Suppressor macrophage treated with lipopolysaccharide for 1 hour (primary cell): ENCODE measurements around the gene CRB1.
A peak's percentile ranks its signal among the peaks of the same experiment; 100 is the strongest.

Experiments used
- DNase-seq, 3 donors: peaks; one replicate each; pipeline ENCODE4 v3.0.0-alpha.2; 2020 to 2022

The CRB1 gene

DNA sequence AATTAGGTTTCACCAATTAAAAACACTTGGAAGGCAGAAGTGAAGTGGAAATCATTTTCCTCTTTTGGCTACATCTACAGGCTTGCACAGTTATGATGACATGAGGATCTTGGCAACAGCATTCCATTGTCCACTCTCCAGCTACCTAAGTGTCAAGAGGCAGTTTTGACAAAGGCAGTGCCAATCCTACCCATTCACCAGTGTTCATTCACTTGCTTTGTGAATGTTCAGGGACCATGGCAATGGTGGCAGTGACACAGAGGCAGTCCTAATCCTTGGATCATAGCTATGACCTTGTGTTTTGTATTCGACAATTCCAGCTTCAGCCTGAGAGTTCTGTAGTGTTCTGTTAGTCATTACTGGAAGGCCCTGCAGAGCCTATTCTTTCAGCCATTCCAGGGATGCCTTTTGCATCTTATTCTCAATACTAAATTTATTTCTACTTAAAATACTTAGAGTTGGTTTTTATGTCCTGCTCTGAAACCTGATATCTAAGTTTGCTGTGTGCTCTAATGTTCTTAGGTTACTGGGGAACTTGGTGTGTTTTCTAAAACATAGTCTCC is 36.7 kb downstream of the CRB1 start:
- no peak for DNase-seq

DNA sequence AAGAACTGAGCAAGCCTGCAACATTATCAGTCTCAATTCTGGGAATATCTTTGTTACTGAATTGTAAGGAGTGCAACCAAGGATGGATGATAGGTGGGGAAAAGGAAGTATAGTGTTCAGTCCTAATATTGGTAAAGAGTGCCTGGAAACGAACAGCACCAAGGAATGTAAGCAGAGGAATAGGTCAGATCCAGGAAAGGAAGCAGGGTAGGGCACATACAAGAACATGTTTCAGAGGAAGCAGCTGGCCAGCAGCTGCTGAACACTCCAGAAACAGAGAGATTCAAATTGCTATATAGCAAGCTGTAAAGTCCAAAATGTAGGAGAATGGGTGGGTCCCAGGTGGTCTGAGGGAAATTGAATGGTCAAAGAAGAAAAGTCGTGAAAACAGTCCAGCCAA is 37.9 kb downstream of the CRB1 start:
- DNase-seq, result no peak

DNA sequence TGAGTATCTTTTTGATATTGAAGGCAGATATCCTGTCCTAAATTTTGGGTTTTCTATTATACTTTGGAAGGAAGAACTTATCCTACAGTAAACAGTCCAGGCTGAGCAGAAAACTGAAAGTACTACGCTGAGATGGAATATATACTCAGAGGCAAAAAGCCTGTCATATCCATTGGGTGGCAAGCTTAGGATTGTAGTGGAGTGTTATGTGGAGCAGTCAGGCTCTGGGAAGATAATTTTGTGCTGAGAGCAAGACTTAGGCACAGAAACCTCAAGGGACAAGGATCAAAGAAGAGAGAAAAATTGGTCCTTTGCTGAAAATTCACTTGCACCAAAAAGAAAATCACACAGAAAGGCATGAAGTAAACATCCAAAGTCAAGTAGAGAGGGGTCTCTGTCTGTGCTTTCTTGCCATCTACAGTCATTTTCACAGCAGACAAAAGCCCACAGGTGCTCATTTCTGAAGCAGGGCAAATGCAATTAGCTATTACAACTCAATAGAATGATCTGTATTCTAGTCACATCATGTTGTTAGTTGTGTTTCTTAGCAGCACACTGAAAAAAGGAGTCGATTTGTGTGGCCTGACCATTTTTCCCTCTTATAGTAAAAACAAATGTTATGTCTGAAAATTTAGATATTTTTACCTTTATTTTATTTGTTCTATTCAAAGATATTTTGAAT is 38.5 kb downstream of the CRB1 start:
- no peak for DNase-seq

DNA sequence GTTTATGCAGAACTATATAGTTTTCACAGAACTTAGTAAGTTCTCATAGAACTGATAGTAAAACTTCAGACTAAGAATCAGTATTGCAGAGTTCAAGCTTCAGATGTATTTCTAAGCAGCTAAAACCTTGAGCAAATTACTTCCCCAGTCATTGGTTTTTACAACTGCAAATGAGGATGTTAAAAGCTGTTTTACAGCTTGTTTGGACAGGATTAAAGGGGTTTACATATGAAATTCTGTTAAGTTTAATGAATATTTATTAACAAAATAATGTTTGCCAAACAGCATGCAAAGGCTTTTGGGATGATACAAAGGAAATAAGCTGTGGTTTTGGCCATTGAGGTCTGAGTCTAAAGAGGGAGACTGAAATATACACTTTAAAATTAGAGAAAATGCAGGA is 39.1 kb downstream of the CRB1 start:
- DNase-seq, result no peak

DNA sequence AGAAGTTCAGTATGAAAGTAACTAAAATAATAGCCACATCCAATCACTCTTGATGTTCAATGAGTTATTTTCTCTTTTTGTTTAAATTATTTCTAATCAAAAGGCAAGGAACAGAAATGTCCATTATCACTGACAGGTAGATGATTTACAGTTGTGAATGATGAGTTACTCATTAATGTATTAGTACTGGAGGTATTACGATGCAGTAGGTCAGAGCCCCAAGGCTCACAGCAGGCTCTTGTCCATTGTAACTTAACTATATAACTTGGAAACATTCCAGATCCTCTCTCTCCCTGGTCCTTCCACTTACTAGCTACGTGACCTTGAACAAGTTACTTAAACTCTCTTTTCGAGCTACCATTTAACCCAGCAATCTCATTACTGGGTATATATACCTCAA is 39.5 kb downstream of the CRB1 start:
- no peak for DNase-seq

DNA sequence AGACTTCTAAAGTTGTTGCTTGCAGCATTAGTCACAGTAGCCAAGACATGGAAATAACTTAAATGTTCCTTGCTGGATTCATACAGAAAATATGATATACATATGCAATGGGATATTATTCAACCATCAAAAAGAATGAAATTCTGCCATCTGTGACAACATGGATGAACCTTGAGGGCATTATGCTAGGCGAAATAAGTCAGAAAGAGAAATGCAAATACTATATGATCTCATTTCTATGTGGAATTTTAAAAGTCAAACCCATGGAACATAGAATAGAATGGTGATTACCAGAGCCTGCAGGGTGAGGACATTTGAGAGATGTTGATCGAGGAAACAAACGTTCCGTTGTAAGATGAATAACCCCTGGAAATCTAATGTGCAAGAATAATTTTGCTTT is 43.0 kb downstream of the CRB1 start:
- no peak for DNase-seq

DNA sequence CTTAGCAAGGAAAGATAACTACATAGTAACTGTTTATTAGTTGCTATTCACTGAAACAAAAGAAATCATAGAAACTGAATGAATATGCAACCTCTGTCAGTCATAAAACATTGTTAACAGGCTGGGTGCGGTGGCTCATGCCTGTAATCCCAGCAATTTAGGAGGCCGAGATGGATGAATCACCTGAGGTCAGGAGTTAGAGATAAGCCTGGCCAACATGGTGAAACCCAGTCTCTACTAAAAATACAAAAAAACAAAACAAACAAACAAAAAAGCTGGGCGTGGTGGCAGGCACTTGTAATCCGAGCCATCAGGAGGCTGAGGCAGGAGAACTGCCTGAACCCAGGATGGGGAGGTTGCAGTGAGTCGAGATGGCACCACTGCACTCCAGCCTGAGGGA is 44.1 kb downstream of the CRB1 start:
- no peak for DNase-seq

DNA sequence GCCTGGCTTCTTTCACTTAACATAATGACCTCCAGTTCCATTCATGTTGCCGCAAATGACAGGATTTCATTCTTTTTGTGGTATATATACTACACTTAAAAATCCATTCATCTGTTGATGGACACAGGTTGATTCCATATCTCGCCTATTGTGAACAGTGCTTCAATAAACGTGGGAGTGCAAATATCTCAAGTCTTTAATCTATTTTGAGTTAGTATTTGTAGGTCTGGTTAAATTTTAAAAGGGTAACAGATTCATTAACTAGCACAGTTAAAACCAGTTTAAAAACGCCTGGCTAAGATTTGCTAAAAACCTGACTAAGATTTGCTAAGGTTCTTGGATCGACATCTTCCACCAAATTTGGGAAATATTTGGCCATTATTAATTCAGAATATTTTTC is 45.7 kb downstream of the CRB1 start:
- DNase-seq, result no peak

DNA sequence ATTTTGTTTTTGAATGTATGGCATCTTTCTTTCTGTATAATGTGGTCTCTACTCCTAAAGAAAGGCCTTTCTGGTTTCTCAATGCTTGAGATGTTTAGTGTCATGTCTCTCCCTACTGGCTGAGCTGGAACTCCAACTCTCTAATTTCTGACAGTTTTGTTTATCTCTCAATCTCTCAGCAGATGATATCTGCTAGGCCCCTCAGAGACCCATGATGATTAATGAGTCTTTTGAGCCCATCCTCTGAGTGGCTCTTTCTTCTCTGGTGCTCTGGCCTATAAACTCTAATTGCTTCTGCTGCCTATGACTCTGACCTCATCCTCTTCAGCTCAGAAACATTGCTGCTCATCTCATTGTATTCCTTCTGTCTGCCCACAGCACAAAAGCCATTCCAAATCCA is 46.6 kb downstream of the CRB1 start:
- no peak for DNase-seq

DNA sequence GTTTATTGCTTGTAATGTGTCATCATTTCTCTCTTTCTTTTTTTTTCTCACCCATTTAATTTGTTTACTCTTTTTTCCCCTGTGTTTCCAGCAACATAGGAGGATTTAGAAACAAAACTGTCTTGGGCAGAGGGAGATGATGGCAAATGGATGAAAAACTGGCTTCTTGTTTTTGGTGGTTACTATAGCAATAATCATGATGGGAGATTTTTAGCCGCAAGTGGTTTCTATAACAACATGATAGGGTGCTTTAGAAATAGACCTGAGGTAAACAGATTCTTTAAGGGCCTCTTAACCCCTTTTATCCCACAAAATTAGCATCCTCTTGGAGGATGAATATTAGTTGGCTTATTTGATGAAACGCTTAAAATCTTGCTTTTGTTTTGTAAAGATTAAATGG is 51.6 kb downstream of the CRB1 start:
- no peak for DNase-seq

DNA sequence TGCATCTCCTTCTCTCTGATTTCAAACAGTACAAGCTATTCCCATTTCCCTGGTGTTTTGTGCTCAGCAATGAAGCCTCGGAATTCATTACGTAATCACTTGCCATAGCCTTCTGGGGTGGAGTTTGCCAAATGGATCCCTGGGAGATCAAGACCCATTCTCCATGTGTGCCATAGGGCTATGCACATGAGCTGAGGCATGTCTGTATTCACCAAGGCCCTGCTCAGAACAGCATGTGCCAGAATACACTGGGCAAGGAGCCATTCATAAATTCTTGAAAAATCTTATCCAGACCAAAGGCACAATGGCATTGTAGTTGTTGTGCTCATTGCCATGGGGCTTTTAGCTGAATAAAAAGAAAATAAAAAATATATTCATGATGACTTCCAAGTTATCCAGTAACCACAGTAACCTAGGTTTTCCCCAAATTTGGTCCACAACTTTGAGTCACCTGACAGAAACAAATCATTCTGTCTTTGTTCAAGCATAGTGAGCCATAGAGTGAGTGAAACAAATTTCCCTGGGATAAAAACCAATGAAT is 53.0 kb downstream of the CRB1 start:
- DNase-seq, result no peak

DNA sequence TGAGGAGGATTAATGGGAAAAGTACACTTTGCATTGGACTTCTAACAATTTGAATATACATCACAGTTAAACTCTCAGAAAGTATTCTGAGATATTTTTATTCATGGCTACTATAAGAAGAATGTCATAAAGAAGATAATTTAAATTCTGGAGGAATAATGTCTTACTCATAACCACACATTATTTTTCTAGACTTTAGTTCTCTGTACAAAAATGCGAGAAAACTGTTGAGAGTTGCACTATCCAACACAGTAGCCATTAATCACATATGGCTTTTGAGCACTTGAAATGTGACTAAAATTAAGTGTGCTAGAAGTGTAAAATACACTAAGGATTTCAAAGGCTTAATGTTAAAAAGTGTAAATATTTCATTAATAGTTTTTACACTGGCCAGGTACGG is 53.8 kb downstream of the CRB1 start:
- DNase-seq, result no peak

DNA sequence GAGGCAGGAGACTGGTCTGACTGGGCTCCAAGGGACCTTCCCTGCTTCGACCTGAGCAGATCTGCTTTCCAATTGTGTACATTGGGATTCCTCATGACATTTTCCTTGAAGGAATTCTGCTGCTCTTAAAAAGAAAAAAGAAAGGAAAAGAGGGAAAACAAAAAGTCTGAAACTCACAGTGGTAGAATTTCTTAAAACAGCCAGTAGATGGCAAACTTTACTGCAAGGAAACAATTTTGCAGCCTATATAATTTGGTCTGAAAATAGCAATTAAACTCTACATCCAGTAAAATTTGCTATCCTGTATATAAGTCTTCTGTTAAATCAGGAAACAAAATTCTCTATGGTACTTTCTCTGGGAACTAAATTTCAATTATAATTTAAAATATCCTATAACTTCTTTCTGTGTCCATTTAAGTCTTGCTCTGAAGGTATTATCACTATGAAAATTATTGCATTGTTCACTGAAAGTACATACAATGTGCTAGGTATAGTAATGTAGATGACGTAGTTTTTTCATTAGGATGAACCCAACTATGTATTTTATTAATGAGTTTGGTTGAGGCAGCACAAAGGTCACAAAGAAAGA is 59.8 kb downstream of the CRB1 start:
- DNase-seq, result peak in 1 of 3 donors; percentile 24

DNA sequence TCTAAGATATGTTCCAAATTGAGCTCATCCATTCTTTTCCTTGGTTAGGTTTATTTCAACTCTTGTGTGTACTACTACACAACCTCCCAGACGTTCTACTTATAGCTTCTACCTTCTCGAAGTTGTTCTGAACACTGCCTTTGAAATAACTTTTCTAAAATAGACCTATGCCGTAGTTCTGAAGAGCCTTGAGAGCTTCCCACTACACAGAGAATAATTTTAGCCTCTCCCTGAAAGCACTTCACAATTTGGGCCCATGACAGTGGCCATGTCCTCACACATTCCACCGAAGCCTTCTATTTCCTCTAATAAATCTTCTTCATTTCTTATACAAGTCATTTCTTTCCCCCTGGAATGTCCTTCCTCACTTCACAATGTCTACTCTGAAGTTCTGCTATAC is 62.2 kb downstream of the CRB1 start:
- no peak for DNase-seq

DNA sequence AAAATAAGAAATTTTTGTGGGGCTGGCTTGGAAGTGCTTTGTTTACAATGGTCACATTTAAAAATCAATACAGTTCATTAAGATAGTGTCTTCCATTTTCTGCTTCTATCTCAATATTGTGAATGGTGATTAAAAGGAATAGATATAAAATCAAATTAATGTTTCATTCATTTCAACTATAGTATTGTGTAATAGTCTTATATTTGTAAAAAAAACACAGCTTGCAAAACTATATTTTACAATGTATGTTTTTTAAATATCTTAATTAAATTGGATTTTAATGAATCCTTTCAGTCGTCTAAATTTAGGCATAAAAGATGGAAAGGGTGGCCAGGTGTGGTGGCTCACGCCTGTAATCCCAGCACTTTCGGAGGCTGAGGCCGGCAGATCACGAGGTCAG is 63.5 kb downstream of the CRB1 start:
- no peak for DNase-seq

DNA sequence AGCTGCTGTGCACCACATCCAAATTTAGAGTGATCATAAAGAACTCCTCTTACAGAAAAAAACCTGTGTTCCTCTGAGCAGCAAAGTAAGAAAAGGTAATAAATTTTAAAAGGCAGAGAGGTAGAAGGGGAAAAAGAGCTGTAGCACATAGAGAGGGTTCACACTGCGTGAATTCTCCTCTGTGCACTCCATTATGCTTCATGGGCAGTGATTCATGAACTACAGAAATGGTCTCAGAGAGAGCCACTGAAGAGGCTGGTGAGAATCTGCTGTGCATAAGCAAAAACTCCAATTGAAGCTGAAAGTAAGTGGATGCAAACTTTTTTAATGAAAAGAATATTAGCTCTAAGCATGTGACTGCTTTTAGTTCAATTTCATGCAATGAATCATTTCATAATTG is 65.0 kb downstream of the CRB1 start:
- no peak for DNase-seq

DNA sequence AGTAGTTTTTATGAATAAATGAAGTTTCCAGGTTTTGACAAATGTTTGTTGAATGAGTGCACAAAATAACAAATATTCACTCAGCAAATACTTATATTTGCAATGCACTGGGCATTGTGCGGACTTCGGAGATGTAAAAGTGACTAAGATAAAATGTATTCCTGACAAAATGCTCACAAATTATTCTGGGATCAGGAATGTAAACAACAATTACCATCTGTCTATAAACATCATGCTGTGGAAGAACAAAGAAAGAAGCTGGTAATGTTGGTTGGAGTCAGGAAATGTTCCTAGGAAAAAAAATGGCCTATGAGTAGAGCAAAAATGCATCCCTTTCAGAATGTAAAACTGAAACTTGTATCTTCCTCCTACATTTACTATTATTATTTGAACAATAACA is 68.5 kb downstream of the CRB1 start:
- no peak for DNase-seq

DNA sequence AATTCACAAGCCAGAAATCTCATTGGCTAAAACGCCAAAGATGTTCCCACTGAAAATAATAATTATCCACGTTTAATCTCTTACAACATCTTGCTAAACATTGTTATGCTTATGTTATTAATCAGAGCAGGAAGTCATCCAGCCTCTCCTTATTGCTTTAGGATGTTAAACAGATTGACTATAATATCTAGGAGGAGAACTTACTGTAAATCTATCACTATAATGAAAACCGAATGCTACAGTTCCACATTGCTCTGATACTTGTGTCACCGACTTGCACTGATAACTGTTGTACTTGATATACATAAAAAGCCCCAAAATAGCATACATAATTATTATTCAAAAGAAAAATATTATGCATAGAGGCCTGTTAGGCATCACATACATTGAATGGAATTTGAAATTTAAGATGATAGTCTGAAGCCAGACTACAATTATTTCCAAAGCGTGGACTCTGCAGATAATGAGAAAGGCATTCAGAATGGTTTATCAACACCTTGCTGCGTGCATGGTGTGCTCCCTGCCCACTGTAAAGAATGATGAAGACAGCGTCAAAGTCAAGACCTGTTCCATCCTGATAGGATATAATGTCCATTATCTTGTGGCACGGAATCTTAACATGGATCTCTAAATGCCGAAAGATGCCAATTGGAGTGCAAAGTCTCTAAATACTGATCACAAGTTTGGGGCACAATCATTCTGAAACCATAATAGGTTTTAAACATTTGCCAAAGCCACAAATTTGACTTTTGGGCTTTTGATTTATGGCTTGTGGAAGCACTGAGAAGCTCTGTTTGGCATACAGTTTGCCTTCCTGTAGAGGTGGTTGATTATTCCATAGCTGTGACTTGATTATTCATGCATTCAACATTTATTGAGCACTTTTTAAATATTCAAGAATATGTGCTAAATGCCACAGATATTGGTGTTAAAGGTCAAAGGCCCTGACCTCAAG is 71.3 kb downstream of the CRB1 start:
- no peak for DNase-seq

DNA sequence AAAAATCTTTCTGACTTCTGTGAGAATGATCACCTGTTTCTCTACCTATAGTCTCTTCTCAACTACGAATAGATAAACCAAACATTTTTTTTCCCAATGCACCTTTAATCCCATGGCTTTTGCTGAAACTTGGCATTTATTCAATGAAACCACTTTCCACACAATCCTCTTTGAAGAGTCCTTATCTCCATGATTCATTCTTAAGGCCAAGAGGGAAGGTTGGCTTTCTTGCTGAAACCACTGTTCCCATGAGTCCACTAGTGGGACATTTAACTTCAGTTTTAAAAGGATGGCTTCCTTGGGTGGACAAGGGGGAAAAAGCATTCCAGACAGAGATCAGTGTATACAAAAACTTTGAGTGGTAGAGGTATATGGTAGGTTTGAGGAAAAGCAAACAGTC is 73.6 kb downstream of the CRB1 start:
- no peak for DNase-seq

DNA sequence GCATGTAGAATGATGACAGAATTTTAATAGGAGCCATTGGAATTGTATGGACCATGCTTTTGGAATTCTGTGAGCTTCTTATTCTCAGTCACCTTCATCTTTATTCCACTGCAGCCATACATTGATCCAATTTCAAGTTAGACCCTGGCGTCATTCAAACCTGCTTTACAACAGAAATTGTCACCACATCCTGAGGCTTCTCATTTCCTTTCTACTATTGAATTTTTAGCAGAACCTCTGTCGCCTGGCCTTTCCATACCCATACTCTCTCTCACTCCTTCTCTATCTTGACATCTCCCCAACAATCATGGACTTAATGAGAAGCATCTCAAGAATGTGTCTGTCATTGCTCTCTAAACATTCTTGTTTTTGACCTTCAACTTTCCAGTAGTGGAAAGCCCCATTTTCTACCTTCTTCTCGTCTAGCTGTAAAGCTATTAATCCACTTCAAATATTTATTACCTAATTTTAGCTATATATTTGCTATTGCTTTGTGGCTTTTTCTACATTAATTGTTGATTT is 74.1 kb downstream of the CRB1 start:
- DNase-seq, result no peak

DNA sequence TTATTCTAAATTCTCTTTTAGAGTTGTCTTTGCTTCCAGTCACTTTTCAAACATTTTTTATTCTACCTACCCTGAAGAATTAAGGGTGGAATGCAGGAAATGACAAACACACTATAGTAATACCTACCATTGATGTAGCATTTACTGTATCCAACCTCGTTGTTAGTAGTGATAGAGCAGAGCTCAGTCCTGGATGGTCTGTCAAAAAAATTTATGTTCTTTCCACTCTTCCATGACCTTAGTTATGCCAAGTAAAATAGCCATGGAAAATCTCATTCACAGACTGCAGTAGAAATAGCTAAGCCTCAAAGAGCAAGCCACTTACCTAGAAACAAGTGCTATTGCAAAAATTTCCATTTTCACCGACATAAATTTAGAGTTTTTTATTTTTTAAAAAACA is 74.6 kb downstream of the CRB1 start:
- DNase-seq, result no peak

DNA sequence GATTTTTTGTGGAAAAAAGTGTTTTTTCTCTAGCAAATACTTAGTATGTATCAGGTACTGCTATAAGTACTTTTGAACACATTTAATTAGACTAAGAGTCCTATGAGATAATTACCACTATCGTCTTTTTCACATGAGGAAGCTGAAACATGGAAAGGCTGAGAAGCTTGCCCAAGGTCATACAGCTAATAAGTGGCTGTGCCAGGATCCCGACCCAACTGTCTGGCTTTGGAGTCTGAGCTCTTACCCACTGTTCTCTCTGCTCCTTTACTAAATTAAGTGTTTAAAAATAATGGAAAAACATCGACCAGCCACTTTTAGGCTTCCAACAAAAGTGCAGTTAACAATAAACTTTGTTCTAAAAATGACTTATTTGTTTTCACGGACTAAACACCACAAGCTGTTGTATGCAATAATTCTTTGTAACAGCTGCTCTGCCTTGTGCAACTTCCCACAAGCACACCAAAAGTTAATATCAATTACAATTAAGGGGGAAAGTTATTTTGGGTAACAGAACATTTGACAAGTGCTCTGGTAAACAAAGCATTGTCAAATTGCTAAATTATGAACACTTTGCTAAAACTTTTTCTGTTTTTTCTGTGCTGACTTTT is 75.7 kb downstream of the CRB1 start:
- no peak for DNase-seq
